Kasumi-1 (cell line): ENCODE measurements around the gene C20orf202.

Experiments
- DNase-seq, 2 experiments: peaks; one replicate each; lab custom pipeline; 2025; lab: John Stamatoyannopoulos, UW

The C20orf202 gene

GRCh38 chr20:1184638-1185315 is 18.5 kb upstream of the C20orf202 start, which contains the start of gene TMEM74B:
Gene TMEM74B, minus strand, starts transcription at chr20:1184981. Its CDS starts 1,180 bp downstream, at chr20:1183801.
- DNase-seq = no peak

DNA sequence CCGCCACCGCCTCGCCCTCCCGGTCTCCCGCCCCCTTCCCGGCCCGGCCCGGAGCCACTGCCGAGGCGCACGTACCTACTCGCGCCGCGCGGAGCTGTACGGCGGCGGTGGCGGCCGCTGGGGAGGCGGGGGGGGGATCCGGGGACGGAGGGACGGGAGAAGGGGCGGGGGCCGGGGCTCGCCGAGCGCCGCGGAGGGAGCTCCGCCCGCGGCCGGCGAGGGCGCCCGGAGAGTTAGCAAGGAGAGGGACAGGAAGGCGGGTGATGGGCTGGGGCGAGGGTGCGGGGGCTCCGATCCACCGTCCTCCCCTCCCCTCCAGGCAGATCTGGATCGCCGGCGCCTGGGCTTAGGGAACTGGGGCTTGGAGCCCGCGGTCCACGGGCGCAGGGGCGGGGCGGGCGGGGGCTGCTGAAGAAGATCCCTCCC is 17.9 kb upstream of the C20orf202 start:
- DNase-seq = no peak

DNA sequence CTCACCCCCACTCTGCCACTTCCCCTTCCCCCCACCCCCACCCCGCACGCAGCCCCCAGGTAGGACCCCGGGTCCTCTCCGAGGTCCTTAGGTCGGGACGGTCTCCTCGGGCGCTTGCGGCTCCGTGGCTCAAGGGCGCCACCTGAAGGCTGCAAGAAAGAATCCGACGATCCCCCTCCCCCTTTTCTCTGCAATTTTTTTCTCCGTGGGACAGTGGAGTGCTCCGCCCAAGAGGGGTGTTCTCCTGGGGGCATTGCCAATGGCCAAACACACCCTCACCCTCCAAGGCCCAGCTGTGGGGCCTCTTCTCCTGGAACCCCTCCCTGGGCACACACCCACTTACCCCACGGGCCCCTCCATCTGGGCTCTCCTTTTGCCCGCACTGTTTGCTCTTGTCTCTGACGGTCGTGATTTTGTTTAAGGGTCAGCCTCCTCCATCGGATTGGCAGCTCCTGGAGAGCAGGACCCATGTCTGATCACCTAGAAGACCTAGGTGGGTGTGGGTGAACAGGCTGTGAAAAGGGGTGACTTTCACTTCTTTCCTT is 17.4 kb upstream of the C20orf202 start:
- peak; percentile 64 for DNase-seq

DNA sequence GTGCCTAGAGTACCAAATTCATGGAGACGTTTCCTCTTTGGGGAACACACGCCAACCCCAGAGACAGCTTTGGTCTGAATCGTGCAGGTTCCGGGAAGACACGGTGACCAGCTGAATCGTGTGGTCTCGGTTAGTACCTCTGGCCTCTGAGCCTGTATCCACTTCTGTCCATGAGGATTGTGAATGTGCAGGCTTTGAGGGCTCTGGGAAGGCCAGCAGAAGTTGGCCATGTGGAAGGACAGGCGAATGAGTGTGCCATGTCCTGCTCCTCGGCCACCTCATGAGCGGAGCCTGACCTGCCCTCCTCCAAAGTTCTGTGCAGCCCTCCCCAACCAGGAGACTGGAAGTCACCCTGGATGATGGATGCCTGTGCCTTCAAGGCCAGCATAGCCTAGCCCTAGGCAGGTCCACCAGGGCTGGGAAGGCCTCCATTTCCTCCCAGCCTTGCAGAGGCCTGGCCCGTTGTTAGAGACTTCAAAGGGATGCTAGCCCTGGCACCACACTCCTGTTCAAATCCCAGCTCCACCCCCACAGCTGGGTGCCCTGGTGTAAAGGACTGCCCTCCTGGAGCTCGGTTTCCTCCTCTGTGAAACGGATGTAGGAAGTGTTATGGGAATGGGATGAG is 16.8 kb upstream of the C20orf202 start:
- no peak for DNase-seq

- no peak for DNase-seq
Observed at GRCh38 chr20:1187605-1188171, 15.6 kb upstream of the C20orf202 start.

DNA sequence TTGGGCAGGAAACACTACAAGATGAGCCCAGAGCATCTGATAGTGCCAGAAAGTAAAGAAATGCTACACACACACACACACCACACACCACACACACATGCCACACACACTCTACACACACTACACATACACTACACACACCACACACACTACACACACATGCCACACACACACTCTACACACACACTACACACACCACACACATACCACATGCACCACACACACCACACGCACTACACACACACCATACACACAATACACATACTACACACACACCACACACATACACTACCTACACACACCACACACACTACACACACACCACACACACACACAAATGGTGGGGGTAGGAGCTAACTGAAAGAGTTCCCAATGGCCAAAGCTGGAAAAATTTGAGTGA is 14.9 kb upstream of the C20orf202 start:
- no peak for DNase-seq

DNA sequence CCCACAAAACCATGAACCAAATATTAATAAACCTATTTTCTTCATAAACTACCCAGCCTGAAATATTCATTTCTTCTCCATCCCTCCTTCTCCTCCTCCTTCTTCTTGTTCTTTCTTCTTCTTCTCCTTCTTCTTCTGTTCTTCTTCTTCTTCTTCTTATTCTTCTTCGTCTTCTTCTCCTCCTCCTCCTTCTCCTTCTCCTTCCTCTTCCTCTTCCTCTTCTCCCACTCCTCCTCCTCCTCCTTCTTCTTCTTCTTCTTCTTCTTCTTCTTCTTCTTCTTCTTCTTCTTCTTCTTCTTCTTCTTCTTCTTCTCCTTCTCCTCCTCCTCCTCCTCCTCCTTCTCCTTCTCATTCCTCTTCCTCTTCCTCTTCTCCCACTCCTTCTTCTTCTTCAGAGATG is 13.4 kb upstream of the C20orf202 start:
- no peak for DNase-seq

DNA sequence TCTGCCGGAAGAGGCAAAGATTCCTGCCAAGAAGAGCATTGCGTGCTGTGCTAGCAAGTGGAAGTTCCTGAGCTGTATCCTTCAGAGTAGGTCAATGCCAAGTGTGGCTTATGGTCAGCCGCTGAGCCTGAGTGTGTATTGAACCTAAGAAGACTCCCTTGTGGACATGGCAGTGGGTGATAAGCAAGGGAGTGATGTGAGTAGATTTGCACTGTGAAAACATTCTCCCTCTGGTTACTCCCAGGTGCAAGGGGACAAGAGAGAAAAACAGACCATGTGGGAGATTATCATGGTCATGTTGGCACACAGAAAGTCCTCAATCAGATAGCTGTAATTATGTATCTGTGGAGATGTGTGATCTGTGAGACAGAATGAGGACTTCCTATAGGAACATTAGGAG is 12.4 kb upstream of the C20orf202 start:
- DNase-seq = no peak

DNA sequence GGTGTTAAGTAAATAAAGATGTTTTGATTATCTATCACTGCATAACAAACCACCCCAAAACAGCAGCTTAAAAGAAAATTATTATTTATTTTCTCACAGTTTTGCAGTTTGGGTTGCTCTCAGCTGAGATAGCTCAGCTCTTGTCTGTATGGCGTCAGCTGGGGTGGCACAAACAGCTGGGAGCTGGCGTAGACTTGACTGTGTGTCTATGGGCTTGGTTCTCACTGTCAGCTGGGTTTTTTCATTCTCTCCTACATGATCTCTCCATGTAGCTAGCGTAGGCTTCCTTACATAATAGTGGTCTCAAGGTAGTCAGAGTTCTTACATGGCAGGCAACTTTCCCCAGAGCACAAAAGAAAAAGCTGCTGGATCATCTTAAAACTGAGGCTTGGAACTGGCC is 12.0 kb upstream of the C20orf202 start:
- no peak for DNase-seq

DNA sequence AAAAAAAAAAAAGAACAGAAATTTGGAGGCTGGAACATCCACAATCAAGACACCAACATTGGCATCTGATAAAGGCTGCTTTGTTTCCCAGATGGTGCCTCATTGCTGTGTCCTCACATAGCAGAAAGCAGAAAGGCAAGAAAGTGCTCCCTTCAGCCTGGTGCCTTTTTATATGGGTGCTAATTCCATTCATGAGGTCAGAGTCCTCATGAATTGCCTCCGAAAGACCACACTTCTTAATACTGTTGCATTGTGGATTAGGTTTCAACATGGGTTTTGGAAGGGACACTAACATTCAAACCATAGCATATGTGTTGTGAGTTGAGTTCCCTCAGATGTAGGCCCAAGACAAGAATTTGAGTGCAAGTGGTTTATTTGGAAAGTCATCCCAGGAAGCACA is 8.0 kb upstream of the C20orf202 start:
- no peak for DNase-seq

DNA sequence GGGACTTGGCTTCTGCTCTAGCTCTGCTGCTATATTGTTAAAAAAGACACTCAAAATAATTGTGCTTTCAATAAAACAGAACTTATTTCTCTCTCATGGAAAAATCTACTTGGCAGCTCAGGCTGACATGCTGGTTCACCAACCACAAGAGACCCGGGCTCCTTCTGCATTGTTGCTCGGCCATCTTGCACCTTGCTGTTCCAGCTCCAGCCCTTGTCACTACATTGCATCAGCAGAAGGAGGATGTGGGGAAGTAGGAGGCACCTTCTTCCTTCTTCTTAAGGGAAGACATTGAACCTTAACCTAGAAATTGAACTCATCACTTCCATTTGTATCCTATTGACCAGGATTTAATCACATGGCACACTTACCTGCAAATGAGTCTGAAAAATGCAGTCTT is 6.6 kb upstream of the C20orf202 start:
- no peak for DNase-seq

DNA sequence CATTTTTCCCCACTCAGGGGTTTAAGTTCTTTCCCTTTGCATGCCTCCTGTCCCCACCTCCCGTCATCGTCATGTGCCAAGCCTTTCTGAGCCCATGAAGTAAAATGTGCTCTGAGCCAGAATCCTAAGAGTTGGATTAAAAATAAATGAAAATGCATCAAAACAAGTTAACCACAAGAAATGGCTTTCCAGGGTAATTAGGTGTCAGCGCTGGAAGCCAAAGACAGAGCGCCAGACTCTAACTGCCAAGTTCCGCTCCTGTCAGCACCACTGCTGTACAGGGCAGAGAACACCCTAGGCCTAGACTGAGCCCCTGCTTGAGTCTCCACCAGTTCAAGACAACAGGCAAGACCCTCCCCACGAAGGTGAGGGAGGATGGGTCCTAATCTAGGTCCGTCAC is 5.5 kb upstream of the C20orf202 start:
- DNase-seq = no peak

DNA sequence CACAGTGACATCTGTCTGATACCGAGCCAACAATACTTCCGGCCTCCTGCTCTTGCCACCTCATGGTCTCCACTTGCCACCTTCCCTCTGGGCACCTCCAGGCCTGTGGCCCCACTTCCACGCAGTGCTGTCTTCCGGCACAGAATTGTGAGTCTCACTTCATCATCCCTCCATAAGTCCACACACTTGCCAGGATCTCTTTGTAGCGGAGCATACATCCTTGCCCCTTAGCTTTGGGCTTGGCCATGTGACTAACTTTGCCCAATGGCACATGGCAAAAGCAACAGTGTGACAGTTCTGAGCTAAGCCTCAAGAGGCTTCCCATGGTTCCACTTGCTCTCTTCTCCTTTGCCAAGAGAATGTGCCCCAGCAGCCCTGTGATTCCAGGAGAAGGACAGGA is 4.5 kb upstream of the C20orf202 start:
- DNase-seq = no peak

DNA sequence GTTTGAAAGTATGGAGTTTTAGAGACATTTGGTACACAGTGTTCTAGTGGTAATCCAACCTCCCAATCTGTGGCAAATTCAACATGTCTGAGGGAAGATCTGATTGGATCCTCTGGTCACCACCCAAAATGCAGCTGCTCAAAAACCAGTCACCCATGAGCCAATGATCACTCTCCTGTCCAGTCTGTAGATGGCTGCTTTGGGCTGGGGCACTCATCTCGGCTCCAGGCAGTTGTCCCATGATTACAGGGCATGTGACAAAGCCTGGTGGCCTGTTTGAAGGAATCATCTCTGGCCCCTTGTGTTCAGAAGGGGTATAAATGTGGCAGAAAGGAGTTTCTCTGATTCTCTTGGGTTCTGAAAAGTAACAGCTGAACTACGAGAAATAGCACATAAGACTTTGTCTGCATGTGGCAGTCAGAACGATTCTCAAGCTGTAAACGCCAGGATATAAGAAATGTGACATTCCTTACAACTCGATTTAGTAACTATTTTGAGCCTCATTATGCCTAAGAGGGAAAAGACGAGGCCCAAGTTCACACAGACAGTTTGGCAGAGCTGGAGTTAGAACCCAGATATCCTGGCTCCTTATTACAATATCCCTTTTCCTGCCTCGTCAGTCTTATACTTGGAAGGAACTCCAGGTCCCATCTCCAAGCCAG is 3.9 kb upstream of the C20orf202 start:
- no peak for DNase-seq

GRCh38 chr20:1199964-1200363 is 3.3 kb upstream of the C20orf202 start:
- DNase-seq = no peak

- no peak for DNase-seq
Observed at GRCh38 chr20:1203630-1204029, 376 bp downstream of the C20orf202 start.

- peak; percentile 76 to 77 for DNase-seq
Observed at GRCh38 chr20:1204113-1204512, 859 bp downstream of the C20orf202 start.

DNA sequence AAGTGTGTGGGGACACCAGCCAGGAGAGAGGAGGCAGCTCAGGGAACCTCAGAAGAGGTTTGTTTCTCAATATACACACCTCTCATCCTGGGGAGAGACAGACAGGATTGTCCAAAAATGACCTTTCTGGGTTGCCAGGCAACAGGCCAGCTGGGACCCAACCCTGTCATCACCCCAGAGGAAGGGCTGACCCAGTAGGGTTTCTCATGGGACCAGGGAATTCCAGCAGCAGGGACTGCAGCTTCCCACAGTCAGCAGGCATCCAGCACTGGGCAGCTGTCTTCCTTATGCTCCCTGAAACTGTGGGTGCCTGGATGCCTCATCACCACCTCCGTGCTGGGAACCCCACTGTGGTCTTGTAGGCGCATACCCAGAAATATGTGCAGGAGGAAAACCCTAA is 1.3 kb downstream of the C20orf202 start:
- no peak for DNase-seq

- no peak for DNase-seq
Observed at GRCh38 chr20:1205802-1206201, 2.5 kb downstream of the C20orf202 start.

DNA sequence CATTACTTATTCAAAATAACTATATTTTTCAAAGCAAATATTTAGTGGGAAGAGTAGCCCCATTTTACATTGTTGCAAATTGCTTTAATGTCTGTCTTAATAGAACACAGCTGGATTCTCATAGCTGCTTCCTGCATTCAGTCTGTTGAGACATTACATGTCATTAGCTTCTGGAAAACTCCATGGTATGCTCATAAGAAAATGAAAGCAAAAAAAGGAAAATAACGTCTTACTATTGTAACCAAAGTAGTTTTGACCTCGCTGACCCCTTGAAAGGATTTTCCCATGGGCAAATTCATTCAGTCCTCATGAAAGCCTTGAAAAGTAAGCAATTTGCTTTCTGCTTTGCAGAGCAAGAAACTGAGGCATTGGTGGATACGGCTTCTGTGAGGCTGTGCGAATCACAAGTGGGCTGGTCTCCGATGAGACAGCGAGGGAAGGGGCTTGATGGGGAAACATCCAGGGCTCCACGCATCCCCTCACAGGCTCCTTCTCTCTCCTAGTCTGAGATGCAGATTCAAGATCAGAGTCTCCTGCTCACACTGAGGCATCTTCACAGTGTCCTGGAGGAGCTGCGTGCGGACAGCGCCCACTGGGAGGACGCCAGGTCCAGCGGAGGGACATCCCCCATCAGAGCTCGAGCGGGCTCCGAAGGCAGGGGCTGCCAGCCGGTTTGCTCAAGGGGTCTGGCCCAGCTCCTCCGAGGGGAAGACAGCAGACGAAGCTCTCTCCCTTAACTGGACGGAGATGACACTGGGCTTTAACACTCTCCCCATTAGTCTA is 3.3 kb downstream of the C20orf202 start:
- no peak for DNase-seq

GRCh38 chr20:1207293-1207878 is 4.1 kb downstream of the C20orf202 start:
- no peak for DNase-seq
